ENCODE data around the gene HMGB3.
"Not testable (repeated sequence)": the region's sequence is repeated elsewhere in the genome, so short reads cannot be mapped to it uniquely, and the experiment has no call there.

Gene HMGB3

GRCh38 chrX:150982788-150983520 lies at the start of gene HMGB3:
TSS of gene HMGB3 (plus strand) at chrX:150983335. CDS start at chrX:150985600, 2,265 bp downstream.
- peak; percentile 77 for DNase-seq (ENCODE audit: low spot score)

- no peak for DNase-seq (ENCODE audit: low spot score)
Observed at GRCh38 chrX:150933945-150934350, 49.2 kb upstream of the HMGB3 start.

GRCh38 chrX:150934453-150934852 lies 48.7 kb upstream of the HMGB3 start:
- DNase-seq (ENCODE audit: low spot score), result no peak

DNA sequence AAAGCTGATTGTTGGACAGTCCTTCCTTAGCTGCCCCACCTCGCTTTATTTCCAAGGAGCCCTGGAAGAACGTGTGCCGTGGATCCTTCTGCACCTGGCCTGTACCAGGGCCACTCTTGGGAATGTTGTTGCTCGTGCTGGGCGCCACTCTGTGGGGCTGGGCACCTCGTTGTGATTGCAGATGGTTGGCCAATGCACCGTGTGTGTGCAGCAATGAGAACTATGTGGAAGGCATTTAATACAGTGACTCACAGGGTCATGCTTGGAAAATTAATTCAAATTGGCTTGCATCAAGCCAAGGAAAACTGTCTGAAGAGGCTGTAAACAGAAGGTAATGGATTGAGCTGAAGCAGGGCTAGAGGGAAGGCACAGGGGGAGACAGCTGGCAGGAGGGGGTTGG lies 47.7 kb upstream of the HMGB3 start:
- DNase-seq (ENCODE audit: low spot score), result no peak

DNA sequence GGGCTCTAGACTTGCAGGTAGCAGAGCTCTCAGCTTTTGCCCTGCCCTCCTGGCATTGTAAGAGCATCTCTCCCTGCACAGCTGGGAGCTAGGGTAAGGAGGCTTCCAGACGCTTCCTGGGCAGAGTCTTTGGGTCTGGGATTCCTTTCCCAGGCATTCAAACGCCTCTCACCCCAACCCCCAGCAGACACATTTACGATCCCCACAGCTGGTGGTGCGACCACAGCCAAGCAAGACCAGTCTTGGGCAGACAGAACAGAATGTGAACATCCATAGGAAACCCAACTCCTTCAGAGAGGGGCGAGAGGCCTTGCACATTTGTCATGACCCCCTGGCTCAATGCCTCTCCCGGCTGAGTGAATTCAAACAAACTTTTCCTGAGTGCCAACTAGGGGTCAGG lies 46.6 kb upstream of the HMGB3 start:
- no peak for DNase-seq (ENCODE audit: low spot score)

GRCh38 chrX:150940844-150941495 lies 42.2 kb upstream of the HMGB3 start:
- no peak for DNase-seq (ENCODE audit: low spot score)

DNA sequence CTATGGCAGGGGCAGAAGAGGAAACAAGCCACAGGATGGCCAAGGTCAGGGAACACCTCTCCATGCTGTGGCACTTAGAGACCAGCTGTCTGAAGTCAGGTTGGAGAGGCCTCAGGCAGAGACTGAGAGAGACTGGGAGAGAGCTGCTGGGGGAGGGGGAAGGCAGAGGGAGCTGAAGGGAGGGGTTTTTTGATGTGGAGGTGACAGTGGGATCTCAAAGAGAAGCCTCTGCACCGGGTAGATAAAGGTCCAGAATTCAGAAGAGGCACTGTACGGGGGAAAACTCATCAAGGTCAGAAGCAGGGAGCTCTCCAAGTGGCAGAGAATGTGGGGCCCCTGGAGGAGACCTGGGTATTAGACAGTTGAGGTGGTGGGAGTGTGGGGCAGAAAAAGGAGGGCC lies 41.6 kb upstream of the HMGB3 start:
- DNase-seq (ENCODE audit: low spot score), result no peak

DNA sequence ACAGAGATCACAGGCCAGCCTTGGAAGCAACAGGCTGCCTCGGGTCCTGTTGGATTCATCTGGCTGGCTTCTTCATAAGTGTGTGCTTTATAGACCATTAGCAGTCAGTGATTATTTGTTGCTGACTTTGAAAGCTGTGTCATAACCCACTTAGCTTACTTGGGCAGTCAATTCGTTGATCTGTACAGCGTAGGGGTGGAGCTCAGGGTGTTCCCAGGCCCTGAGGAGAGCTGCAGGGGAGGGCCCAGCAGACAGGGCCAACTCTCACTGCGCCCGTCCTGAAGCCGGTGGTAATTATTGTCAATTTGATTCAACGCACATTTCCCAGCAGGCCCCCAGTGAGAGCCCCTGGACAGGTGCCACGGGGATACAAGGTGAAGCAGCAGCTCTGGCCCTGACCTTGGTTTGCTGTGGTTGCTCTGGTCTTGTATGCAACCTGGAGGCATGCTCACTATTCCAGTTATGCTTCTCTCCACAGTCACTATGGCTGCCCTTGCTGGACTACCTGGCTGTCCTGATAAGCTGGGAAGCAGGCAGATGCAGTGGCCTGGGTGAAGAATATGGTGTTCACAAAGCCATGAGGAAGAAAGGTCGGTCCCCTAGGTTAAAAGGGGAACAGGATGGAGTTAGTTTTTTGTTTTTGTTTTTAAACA lies 40.1 kb upstream of the HMGB3 start:
- DNase-seq (ENCODE audit: low spot score), result no peak

DNA sequence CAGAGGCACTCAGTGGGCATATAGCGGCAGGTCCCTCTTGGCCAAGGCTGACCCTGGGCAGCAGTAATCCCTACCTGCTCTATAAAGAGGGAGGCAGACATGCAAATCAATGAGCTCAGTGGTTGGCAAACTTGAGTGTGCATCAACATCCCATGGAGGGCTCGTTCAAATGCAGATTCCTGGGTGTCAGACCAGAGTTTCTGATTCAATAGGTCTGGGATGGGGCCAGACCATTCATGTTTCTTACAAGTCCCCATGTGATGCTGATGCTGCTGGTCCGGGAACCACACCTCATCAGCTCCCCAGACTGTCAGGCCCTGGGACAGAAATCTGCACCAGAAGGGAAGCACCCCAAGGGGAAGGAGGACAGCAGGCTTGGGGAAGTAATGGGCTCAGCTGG lies 38.9 kb upstream of the HMGB3 start:
- no peak for DNase-seq (ENCODE audit: low spot score)

GRCh38 chrX:150954951-150955350 lies 28.2 kb upstream of the HMGB3 start:
- DNase-seq (ENCODE audit: low spot score), result no peak

GRCh38 chrX:150955590-150955989 lies 27.5 kb upstream of the HMGB3 start:
- no peak for DNase-seq (ENCODE audit: low spot score)

- no peak for DNase-seq (ENCODE audit: low spot score)
Observed at GRCh38 chrX:150958177-150958576, 25.0 kb upstream of the HMGB3 start.

- no peak for DNase-seq (ENCODE audit: low spot score)
Observed at GRCh38 chrX:150959557-150959956, 23.6 kb upstream of the HMGB3 start.

DNA sequence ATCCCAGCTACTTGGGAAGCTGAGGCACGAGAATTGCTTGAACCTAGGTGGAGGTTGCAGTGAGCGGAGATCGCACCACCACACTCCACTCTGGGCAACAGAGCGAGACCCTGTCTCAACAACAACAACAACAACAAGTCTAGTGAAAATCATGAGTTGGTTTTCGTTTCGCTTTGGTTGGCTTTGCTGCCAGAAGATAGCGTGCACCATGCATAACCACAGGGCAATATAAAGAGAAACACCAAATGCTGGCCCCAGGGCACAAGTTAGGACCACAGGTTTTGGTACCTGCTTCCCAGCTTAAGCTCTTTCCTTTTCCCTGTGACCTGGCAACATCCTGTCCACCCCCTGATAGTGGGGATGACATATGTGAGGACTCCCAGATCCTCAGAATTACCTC lies 21.5 kb upstream of the HMGB3 start:
- DNase-seq (ENCODE audit: low spot score), result no peak

- DNase-seq (ENCODE audit: low spot score), result not testable (repeated sequence)
Observed at GRCh38 chrX:150964416-150964815, 18.7 kb upstream of the HMGB3 start.

GRCh38 chrX:150966235-150966634 lies 16.9 kb upstream of the HMGB3 start:
- DNase-seq (ENCODE audit: low spot score), result no peak

DNA sequence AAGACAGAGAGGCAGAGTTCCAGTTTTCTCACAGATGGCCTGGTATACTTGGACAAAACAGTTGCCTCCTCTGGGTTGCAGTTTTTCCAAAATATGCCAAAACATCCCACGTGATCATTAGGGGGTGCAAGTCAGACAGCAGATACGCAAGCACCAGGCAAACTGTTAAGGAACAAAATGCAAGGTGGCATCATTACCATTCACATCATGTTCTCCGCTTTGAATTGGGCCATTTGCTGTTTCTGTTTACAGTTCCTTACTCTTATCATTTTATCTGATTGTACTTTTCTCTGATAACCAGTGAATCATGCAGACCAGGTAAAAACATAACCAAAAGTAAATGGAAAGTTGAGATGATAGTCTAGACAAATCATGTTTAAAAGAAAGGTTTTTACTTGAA lies 16.4 kb upstream of the HMGB3 start:
- no peak for DNase-seq (ENCODE audit: low spot score)

DNA sequence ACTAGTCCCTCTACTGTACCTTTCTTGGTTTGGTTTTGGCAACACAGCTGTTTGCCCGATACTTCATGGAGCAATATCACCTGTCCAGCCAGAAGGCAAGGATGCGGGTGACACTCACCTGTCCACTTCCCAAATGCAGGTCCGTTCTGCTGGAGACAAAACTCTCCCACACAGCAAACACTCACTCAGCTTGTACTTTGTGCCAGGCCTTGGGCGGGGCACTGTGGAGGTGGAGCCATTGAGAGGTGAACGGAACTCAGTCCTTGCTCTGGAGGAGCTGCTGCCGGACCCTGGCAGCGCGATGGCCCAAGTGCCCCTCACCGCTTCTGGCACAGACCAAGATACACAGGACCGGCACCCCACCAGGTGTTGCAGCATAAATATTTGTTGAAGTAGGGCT lies 15.3 kb upstream of the HMGB3 start:
- DNase-seq (ENCODE audit: low spot score), result no peak

DNA sequence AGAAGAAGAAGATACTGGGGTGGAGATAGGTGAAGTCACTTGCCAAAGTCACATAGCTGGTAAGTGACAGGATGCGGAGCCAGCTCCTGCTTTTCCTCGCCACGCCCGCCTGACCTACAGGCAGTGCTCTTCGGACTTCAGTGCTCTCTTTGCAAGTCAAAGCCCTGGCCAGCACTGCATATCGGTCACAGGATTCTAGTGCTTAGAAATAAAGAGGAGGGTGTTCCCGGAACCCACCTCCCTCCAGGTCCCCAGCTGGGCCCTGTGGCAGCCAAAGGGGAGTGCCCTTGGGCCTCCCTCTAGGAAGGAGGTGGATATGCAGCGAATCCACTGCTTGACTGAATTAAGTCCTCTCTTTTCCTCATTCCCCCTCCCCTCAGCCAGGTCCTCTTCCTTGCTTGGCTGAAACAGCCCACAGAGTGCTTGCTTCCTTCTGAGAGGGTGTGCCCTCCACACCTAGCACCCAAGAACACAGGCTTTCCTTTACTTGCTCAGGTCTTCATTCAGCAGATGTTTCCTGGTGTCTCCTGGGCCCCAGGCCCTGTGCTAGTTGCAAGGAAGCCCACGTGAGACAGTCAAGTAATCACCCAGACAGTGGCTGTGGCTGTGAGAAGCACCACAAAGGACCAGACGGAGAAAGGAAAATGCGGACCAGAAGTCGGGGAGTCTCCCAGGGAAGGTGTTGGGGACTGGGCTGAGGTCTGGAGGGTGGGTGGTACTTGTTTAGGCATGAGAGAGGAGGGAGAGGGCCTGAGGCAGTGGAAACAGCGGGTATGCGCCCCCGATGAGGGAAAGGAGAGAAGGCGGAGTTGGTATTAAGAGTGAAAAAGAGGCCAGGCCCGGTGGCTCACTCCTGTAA lies 14.0 kb upstream of the HMGB3 start:
- no peak for DNase-seq (ENCODE audit: low spot score)

DNA sequence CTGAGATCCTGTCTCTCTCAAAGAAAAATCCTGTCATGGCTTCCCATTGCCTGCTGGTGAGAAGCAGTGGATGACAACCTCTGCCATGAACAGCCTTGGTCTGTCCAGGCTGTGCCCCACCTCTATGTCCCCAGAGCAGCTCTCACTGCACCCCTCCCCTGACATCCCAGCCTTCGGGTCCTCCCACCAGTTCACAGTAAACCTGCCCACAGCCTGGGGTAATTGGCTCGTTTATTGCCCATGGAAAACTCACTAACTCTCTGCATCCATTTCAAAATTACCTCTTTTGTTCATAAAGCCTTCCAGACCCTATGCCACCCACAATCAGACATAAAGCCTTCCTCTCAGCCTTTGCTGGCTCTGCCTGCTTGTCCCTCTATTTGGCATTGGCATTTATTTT lies 10.7 kb upstream of the HMGB3 start:
- no peak for DNase-seq (ENCODE audit: low spot score)

DNA sequence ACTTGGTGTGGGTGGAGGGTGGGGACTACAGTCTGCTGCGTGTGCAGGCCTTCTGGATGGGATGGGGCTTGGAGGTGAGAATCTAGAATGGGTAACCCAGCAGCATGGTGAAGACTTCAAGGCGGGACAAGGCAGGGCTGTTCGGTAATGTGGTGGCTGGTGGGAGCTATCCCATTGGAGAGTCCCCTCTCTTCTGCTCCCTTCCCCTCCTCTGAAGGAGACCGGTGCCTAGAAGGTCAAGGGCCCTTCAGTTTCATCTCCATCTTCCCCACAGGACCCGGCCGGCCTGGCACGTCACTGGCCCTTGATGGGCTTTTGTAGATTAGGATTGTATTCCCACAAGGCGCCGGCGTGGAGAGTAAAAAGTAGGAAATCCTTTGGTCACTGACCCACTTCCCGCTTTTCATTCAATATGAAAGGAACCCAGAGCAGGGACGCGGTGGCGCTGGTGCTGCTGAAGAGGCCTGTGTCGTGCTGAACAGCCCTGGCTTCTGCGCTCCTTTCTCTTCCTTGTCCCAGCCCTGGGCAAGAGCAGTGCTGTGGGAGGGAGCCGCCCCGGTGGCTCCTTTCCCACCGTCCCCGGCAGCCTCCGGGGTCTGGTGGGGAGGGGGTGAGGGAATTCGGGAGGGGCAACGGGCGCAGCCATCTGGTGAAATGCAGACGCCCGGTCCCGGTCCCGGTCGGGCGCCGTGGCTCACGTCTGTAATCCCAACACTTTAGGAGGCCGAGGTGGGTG lies 7.3 kb upstream of the HMGB3 start:
- no peak for DNase-seq (ENCODE audit: low spot score)

All from CD4-positive, alpha-beta T cell treated with Interleukin-2 at 100 ng/mL for 4 hours (primary cell).